HCT116 (cell line): Measurements from ENCODE around the gene ARHGEF16.

ENCODE experiments used
- CTCF ChIP-seq, 3 experiments: fragments of 200-600 bp in 1 of 3; sonication (generic) in 1 of 3; IDR thresholded peaks in 2 of 3; conservative IDR thresholded peaks in 1 of 3; 2 replicates each; pipeline ENCODE4 v1.5.1; 2012 to 2017; ENCODE audit warnings: low read depth in 2 of 3, low read length in 2 of 3, antibody characterized with exemption in 1 of 3, borderline replicate concordance in 1 of 3, control low read depth in 1 of 3, mild to moderate bottlenecking in 1 of 3, mixed read lengths in 1 of 3, mixed run types in 1 of 3, moderate library complexity in 1 of 3; ENCODE audit not compliant: insufficient read depth in 1 of 3
- ELF1 ChIP-seq: IDR thresholded peaks from 2 replicates; pipeline ENCODE4 v1.6.1; 2012; ENCODE audit warnings: low read depth, borderline replicate concordance
- EZH2 ChIP-seq: fragments of 200-600 bp; sonication (generic); IDR thresholded peaks from 2 replicates; pipeline ENCODE4 v1.6.1; 2017; ENCODE audit warnings: antibody characterized with exemption, mixed run types
- EZH2phosphoT487 ChIP-seq: fragments of 200-600 bp; IDR thresholded peaks from 2 replicates; pipeline ENCODE4 v1.6.1; 2018; ENCODE audit warnings: antibody characterized with exemption, borderline replicate concordance
- MAX ChIP-seq: IDR thresholded peaks from 2 replicates; pipeline ENCODE4 v1.6.1; 2012
- POLR2A ChIP-seq: IDR thresholded peaks from 2 replicates; pipeline ENCODE4 v1.7.0; 2011; ENCODE audit warnings: borderline replicate concordance; ENCODE audit not compliant: insufficient read depth, insufficient read length; ENCODE audit errors: extremely low read depth
- POLR2AphosphoS5 ChIP-seq: IDR thresholded peaks from 2 replicates; pipeline ENCODE4 v1.6.1; 2011; ENCODE audit warnings: mild to moderate bottlenecking, low read depth, low read length, moderate library complexity
- SIN3A ChIP-seq: IDR thresholded peaks from 2 replicates; pipeline ENCODE4 v1.6.1; 2012; ENCODE audit warnings: low read depth
- TCF7L2 ChIP-seq: IDR thresholded peaks from 2 replicates; pipeline ENCODE4 v1.7.0; 2011; ENCODE audit warnings: borderline replicate concordance, inconsistent platforms; ENCODE audit not compliant: insufficient read depth, insufficient read length; ENCODE audit errors: extremely low read depth
- YY1 ChIP-seq: IDR thresholded peaks from 2 replicates; pipeline ENCODE4 v1.6.1; 2011; ENCODE audit warnings: low read length, low read depth, moderate library complexity, mild to moderate bottlenecking; ENCODE audit not compliant: insufficient replicate concordance; ENCODE audit errors: extremely low read depth
- ZBTB33 ChIP-seq: IDR thresholded peaks from 2 replicates; pipeline ENCODE4 v1.6.1; 2011; ENCODE audit warnings: mild to moderate bottlenecking, low read length, moderate library complexity; ENCODE audit not compliant: insufficient replicate concordance; ENCODE audit errors: extremely low read depth

GRCh38 chr1:3412376-3412775, 42.1 kb upstream of the ARHGEF16 start:
- no peak for TF ChIP-seq POLR2A
- no peak for TF ChIP-seq SIN3A
- no peak for TF ChIP-seq EZH2
- no peak for TF ChIP-seq CTCF (IDR thresholded peaks at IDR 0.05 in 2 of 3, conservative IDR thresholded peaks at IDR 0.05 in 1 of 3; ENCODE audit: borderline replicate concordance in 1 of 3, insufficient read depth in 1 of 3, low read depth in 2 of 3, low read length in 2 of 3)
- no peak for TF ChIP-seq POLR2AphosphoS5
- no peak for TF ChIP-seq TCF7L2
- no peak for TF ChIP-seq EZH2phosphoT487
- no peak for TF ChIP-seq YY1
- TF ChIP-seq ZBTB33, result no peak
- no peak for TF ChIP-seq MAX
- TF ChIP-seq ELF1, result no peak
